AG04449 (cell line): ENCODE data around the gene SPON1.

Experiments used
- CTCF ChIA-PET: fragments of 350-600 bp; formaldehyde crosslinking; extraction: SDS; loops from one replicate; lab custom pipeline; 2021; ENCODE audit warnings: antibody characterized with exemption; lab: Yijun Ruan, JAX
- POLR2A ChIA-PET: fragments of 400-600, 350-600 bp; formaldehyde crosslinking; extraction: SDS; loops from one replicate; lab custom pipeline; 2020; ENCODE audit warnings: antibody characterized with exemption, inconsistent platforms; lab: Yijun Ruan, JAX
- DNase-seq: peaks from one replicate; pipeline ENCODE4 v3.0.0-alpha.2; 2010; ENCODE audit warnings: low read depth, low spot score
- H3K4me3 ChIP-seq: 2 replicates; pipeline ENCODE4 v1.5.1; 2011; ENCODE audit warnings: low read depth, mild to moderate bottlenecking, control low read depth, low read length
- TF ChIP-seq, protein P1 (sequence below): IDR thresholded peaks from one replicate; pipeline ENCODE4 v1.5.1; 2011; ENCODE audit warnings: mild to moderate bottlenecking, moderate library complexity, low read length, control low read depth, inconsistent platforms; ENCODE audit not compliant: insufficient read depth; ENCODE audit errors: missing control alignments

Gene SPON1

DNA sequence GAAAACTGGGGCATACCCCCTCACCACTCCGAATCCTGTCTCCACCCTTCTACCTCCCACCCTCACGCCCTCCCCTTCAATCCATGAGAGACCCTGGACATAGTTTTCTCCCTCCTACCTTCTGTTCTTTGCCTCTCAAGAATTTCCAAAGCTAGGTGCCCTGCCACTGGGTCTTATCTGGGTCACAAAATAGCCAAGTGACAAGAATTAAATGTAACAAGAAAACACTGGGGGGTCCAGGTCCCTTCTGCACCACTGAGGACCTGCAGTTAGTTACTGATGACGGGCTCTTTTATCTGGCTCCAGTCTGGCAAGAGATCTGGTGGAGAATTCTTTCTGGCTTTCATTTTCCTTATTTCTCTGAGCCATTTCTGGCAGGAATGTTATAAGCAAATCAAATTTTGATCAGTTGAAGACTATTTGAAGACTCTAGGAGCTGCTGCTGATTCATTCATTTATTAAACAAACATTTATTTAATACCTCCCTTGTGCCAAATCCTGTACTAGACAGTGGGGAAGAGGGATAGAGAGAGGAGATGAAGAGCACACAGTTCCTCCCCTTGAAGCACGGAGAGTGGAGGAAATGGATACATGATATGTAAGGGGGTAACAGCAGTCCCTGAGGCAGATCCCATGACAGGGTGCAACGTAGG is 261.2 kb downstream of the SPON1 start:
- CTCF ChIA-PET: no interaction called here
- POLR2A ChIA-PET: no interaction called here
- TF ChIP-seq, protein P1, sequence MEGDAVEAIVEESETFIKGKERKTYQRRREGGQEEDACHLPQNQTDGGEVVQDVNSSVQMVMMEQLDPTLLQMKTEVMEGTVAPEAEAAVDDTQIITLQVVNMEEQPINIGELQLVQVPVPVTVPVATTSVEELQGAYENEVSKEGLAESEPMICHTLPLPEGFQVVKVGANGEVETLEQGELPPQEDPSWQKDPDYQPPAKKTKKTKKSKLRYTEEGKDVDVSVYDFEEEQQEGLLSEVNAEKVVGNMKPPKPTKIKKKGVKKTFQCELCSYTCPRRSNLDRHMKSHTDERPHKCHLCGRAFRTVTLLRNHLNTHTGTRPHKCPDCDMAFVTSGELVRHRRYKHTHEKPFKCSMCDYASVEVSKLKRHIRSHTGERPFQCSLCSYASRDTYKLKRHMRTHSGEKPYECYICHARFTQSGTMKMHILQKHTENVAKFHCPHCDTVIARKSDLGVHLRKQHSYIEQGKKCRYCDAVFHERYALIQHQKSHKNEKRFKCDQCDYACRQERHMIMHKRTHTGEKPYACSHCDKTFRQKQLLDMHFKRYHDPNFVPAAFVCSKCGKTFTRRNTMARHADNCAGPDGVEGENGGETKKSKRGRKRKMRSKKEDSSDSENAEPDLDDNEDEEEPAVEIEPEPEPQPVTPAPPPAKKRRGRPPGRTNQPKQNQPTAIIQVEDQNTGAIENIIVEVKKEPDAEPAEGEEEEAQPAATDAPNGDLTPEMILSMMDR: no peak
- no peak overlapping the region for H3K4me3 ChIP-seq
- DNase-seq: no peak

DNA sequence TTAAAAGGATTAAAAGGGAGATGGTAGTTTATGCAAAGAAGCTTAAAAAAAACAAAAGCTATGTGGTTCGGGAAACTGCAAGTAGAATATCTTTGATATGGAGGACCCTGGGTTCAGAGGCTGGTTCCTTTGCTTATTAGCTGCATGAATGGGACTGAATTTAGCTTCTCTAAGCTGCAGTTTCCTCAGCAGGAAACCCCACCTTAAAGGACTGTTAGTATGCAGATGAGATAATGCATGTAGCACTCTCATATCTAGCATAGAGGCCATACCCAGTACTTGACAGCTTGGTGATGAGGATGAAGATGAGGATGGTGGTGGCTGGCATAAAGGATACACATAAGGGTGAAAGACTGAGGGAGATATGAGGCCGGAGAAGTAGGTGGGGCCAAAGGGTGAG is 261.9 kb downstream of the SPON1 start:
- no peak overlapping the region for H3K4me3 ChIP-seq
- ChIA-PET POLR2A (no interaction called here), CTCF (no interaction called here)

DNA sequence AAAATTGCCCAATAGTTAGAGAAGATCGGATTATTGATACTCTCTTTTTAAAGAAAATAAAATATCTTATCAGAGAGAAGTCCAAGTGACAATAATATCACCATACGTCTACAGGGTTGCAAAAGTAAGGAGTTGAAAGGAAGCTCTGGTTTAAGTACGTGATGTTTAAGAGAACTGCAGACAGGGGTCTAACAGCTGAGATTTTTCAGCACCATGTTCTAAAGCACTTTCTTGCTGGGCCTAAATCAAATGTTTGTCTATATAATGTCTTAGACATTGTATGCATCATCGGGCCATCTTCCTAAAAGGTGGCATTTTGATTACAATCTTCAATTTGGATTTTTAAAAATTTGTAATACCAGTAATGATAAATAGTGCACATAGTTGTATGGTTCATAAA is 263.1 kb downstream of the SPON1 start:
- TF ChIP-seq, protein P1: no peak
- DNase-seq: no peak
- POLR2A ChIA-PET: no interaction called here
- H3K4me3 ChIP-seq: no peak overlapping the region
- CTCF ChIA-PET: no interaction called here

More for the DNA sequence above, 261.9 kb downstream of the SPON1 start:
- TF ChIP-seq, protein P1: no peak
- DNase-seq: no peak

DNA sequence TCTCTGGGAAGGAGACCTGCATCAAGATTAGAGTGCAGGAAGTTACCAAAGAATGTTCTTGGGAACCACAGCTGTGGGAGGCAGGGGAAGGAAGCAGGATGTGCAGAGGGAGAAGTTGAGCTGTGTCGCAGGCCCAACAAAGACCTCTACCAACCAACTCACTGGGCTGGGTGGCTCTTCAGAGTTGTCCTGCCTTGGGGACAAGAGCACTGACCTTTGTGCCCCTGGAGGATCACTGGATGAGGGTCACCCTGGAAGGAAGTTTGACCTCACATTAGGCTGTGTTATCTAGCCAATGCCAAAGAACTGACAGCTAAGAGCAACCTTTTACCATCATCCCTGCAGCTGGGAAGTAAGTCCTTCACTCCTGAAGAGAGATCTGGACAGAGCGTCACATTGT is 265.8 kb downstream of the SPON1 start:
- ChIA-PET POLR2A (no interaction called here), CTCF (no interaction called here)
- no peak for DNase-seq
- no peak overlapping the region for H3K4me3 ChIP-seq
- TF ChIP-seq, protein P1: no peak

DNA sequence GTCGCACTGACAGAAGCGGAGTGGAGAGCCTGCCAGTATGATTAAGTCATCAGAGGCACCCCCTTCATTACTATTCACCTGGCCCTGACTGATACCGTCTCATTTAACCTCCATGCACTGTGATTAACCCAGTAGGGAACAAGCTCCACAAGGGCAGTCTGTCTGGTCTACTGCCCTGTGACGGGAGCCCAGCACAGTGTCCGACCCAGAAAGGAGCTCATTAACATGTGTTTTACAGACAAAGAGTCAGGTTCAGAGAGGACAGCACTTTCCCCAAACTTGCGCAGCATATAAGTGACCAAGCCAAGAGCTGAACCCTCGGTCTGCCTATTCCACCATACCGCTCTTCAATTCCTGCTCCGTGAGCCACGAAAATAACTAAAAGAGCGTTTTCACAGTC is 266.9 kb downstream of the SPON1 start:
- DNase-seq: no peak
- H3K4me3 ChIP-seq: no peak overlapping the region
- ChIA-PET CTCF (interaction anchor here (1.4 kb wide), 1 partner anchor 20 kb away, joined by 5 read pairs; no protein-coding TSS in a partner anchor), POLR2A (no interaction called here)
- TF ChIP-seq, protein P1: no peak

DNA sequence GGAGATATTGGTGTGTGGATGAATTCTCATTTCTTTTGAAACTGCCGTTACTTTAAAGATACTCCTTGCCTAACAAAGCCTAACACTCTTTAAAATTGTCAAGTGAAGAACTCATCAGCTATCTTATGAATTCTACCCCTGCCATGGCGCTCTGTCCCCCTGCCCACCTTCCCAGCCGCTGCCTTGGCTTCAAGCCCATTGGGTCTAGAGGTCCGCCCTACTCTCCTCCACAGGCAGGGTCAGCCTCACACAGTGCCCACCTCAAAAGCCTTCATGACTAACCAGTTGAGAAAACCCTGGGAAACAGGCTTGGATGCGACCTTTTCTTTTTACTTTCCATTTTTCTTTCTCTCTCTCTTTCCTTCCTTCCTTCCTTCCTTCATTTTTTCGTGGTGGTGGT is 267.9 kb downstream of the SPON1 start:
- POLR2A ChIA-PET: no interaction called here
- H3K4me3 ChIP-seq: no peak overlapping the region
- TF ChIP-seq, protein P1: no peak

More for the DNA sequence above, 267.9 kb downstream of the SPON1 start:
- no peak for DNase-seq
- CTCF ChIA-PET: interaction anchor here (1.4 kb wide), 1 partner anchor 19 kb away, joined by 5 read pairs; no protein-coding TSS in a partner anchor
